ENCODE data around the gene VSTM4.

DNA sequence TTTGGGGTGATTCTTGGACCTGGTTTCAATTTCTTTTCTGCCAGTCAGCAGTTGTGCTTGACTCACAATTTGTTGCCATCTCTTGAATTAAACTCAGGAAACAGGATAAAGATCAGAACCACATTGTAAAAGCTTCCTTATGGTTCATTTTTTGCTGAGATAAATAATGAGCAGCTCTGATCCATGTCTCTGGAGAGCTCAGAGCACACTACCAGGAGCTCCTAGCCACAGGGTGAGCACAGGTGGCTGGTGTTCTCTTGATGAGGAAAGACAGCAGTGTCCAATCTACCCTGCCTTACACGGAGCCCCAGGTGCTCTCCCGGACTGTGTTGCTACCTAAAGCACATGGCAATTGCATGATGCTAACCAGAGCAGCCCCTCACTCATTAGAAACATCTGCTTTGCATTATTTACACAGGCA, 35.7 kb upstream of the VSTM4 start:
- TF ChIP-seq, protein P1, sequence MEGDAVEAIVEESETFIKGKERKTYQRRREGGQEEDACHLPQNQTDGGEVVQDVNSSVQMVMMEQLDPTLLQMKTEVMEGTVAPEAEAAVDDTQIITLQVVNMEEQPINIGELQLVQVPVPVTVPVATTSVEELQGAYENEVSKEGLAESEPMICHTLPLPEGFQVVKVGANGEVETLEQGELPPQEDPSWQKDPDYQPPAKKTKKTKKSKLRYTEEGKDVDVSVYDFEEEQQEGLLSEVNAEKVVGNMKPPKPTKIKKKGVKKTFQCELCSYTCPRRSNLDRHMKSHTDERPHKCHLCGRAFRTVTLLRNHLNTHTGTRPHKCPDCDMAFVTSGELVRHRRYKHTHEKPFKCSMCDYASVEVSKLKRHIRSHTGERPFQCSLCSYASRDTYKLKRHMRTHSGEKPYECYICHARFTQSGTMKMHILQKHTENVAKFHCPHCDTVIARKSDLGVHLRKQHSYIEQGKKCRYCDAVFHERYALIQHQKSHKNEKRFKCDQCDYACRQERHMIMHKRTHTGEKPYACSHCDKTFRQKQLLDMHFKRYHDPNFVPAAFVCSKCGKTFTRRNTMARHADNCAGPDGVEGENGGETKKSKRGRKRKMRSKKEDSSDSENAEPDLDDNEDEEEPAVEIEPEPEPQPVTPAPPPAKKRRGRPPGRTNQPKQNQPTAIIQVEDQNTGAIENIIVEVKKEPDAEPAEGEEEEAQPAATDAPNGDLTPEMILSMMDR (IDR thresholded peaks at IDR 0.05 in 4 of 5, conservative IDR thresholded peaks at IDR 0.05 in 1 of 5) = no peak
- TF ChIP-seq POLR2A (IDR thresholded peaks at IDR 0.05) = no peak
